Measurements from ENCODE around the gene FIBP. TPM values are rescaled to one million over a fixed set of nuclear protein-coding genes. Genes with fewer than 3 reads are reported as not detected.

The FIBP gene
- total RNA-seq, 1 donor from 2014 or later, result 78.6 TPM

- intact Hi-C loops (cut with DNase I), result loop anchor here (10.0 kb wide), 1 partner anchor 1827 kb away; no protein-coding TSS in a partner anchor
- Histone ChIP-seq H3K4me3 (no peak overlapping the region), H3K36me3 (no peaks in the 10 kb centered on the region), H3K9me3 (no peaks in the 10 kb centered on the region), H3K27ac (no peak overlapping the region), H3K27me3 (no peaks in the 10 kb centered on the region), H3K4me1 (no peaks in the 10 kb centered on the region)
- TF ChIP-seq POLR2AphosphoS5 (IDR thresholded peaks at IDR 0.05; ENCODE audit: insufficient read depth in 1 of 2, low read depth in 1 of 2) (no peak), POLR2A (IDR thresholded peaks at IDR 0.05) (no peak)
- TF ChIP-seq, protein P1, sequence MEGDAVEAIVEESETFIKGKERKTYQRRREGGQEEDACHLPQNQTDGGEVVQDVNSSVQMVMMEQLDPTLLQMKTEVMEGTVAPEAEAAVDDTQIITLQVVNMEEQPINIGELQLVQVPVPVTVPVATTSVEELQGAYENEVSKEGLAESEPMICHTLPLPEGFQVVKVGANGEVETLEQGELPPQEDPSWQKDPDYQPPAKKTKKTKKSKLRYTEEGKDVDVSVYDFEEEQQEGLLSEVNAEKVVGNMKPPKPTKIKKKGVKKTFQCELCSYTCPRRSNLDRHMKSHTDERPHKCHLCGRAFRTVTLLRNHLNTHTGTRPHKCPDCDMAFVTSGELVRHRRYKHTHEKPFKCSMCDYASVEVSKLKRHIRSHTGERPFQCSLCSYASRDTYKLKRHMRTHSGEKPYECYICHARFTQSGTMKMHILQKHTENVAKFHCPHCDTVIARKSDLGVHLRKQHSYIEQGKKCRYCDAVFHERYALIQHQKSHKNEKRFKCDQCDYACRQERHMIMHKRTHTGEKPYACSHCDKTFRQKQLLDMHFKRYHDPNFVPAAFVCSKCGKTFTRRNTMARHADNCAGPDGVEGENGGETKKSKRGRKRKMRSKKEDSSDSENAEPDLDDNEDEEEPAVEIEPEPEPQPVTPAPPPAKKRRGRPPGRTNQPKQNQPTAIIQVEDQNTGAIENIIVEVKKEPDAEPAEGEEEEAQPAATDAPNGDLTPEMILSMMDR (IDR thresholded peaks at IDR 0.05), result no peak
- DNase-seq (ENCODE audit: extremely low spot score in 2 of 2), result no peak
Measured at GRCh38 chr11:65842144-65842543, 46.1 kb downstream of the FIBP start.

DNA sequence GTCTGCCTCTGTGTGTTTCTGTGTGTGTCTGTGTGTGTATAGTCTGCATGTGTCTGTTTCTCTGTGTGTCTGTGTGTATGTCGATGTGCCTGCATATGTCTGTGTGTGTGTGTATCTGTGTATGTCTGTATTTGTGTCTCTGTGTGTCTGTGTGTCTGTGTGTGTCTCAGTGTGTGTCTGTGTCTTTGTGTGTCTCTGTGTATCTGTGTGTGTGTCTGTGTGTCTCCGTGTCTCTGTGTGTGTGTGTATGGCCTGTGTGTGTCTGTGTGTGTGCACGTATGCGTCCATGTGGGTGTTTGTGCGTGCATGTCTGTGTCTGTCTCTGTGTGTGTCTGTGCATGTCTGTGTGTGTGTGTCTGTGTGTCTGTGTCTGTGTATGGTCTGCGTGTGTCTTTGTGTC is 54.1 kb downstream of the FIBP start:
- Histone ChIP-seq H3K27me3 (no peaks in the 10 kb centered on the region), H3K4me1 (peaks cover 8% of the 10 kb centered on the region), H3K27ac (no peak overlapping the region), H3K36me3 (no peaks in the 10 kb centered on the region), H3K4me3 (peak overlapping the region; percentile 54 to 82), H3K9me3 (no peaks in the 10 kb centered on the region)
- TF ChIP-seq, protein P1 (IDR thresholded peaks at IDR 0.05), result no peak
- TF ChIP-seq POLR2A (IDR thresholded peaks at IDR 0.05), result no peak
- no peak for TF ChIP-seq POLR2AphosphoS5 (IDR thresholded peaks at IDR 0.05; ENCODE audit: insufficient read depth in 1 of 2, low read depth in 1 of 2)
- intact Hi-C loops (cut with DNase I), result no loop called here
- DNase-seq (ENCODE audit: extremely low spot score in 2 of 2), result peak in 1 of 2 donors; percentile 84

Other genes starting within 250 kb of the FIBP start
- 59.2 TPM for gene RELA, start 225.6 kb downstream of the FIBP start, total RNA-seq
- gene KAT5, start 176.2 kb downstream of the FIBP start, total RNA-seq, result 58.9 TPM
- gene RNASEH2C, start 167.7 kb downstream of the FIBP start, total RNA-seq, result 66.8 TPM
- gene AP5B1, start 107.5 kb downstream of the FIBP start, total RNA-seq, result 16.5 TPM
- 17.4 TPM for gene OVOL1, start 101.4 kb downstream of the FIBP start, total RNA-seq
- gene SNX32, start 54.5 kb downstream of the FIBP start, total RNA-seq, result 1.5 TPM
- 589 TPM for gene CFL1, start 30.3 kb downstream of the FIBP start, total RNA-seq
- 48.9 TPM for gene MUS81, start 28.0 kb downstream of the FIBP start, total RNA-seq
- 57.9 TPM for gene EFEMP2, start 15.7 kb downstream of the FIBP start, total RNA-seq
- 0.74 TPM for gene CTSW, start 8.6 kb downstream of the FIBP start, total RNA-seq
- 76.4 TPM for gene CCDC85B, start 2.2 kb upstream of the FIBP start, total RNA-seq
- 20.9 TPM for gene FOSL1, start 11.9 kb upstream of the FIBP start, total RNA-seq
- gene C11orf68, start 30.6 kb upstream of the FIBP start, total RNA-seq, result 21.1 TPM
- 59.2 TPM for gene DRAP1, start 31.0 kb upstream of the FIBP start, total RNA-seq
- gene TSGA10IP, start 57.0 kb upstream of the FIBP start, total RNA-seq, result not detected
- 26.0 TPM for gene SART1, start 73.3 kb upstream of the FIBP start, total RNA-seq
- gene EIF1AD, start 113.7 kb upstream of the FIBP start, total RNA-seq, result 50.6 TPM
- 54.5 TPM for gene BANF1, start 114.0 kb upstream of the FIBP start, total RNA-seq
- 5.6 TPM for gene CST6, start 123.5 kb upstream of the FIBP start, total RNA-seq
- gene CATSPER1, start 138.0 kb upstream of the FIBP start, total RNA-seq, result not detected
- not detected for gene GAL3ST3, start 160.7 kb upstream of the FIBP start, total RNA-seq
- 107 TPM for gene SF3B2, start 163.9 kb upstream of the FIBP start, total RNA-seq
- gene PACS1, start 181.8 kb upstream of the FIBP start, total RNA-seq, result 66.0 TPM